Measurements from ENCODE around the gene UROD. TPM values are rescaled to one million over a fixed set of nuclear protein-coding genes. Genes with fewer than 3 reads are reported as not detected.
"Not testable (repeated sequence)": the region's sequence is repeated elsewhere in the genome, so short reads cannot be mapped to it uniquely, and the experiment has no call there.

UROD gene
- polyA plus RNA-seq, 1 donor, result 80.1 TPM

GRCh38 chr1:45043094-45043493 is 31.0 kb downstream of the UROD start:
- no peak for DNase-seq

- DNase-seq, result no peak
These were observed 32.9 kb downstream of the UROD start for GRCh38 chr1:45044916-45045315.

GRCh38 chr1:45047032-45047431 is 35.0 kb downstream of the UROD start:
- no peak for DNase-seq

GRCh38 chr1:45051005-45051772 is 39.1 kb downstream of the UROD start:
- no peak for DNase-seq

- DNase-seq, result no peak
These were observed 45.5 kb downstream of the UROD start for GRCh38 chr1:45057542-45057941.

- DNase-seq, result no peak
These were observed 47.8 kb downstream of the UROD start for GRCh38 chr1:45059829-45060228.

- not testable (repeated sequence) for DNase-seq
These were observed 50.4 kb downstream of the UROD start for GRCh38 chr1:45062463-45062862.

- no peak for DNase-seq
These were observed 53.0 kb downstream of the UROD start for GRCh38 chr1:45065083-45065482.

Other genes starting within 250 kb of the UROD start
- 2,950 TPM for gene RPS8, start 236.7 kb upstream of the UROD start, polyA plus RNA-seq (ENCODE audit: insufficient read length)
- gene BEST4, start 224.1 kb upstream of the UROD start, polyA plus RNA-seq (ENCODE audit: insufficient read length), result 0.19 TPM
- gene PLK3, start 211.9 kb upstream of the UROD start, polyA plus RNA-seq (ENCODE audit: insufficient read length), result 12.4 TPM
- gene DYNLT4, start 204.9 kb upstream of the UROD start, polyA plus RNA-seq (ENCODE audit: insufficient read length), result not detected
- 7.9 TPM for gene BTBD19, start 203.7 kb upstream of the UROD start, polyA plus RNA-seq (ENCODE audit: insufficient read length)
- 10.0 TPM for gene PTCH2, start 169.0 kb upstream of the UROD start, polyA plus RNA-seq (ENCODE audit: insufficient read length)
- gene EIF2B3, start 25.7 kb upstream of the UROD start, polyA plus RNA-seq (ENCODE audit: insufficient read length), result 24.6 TPM
- 34.8 TPM for gene HECTD3, start 930 bp upstream of the UROD start, polyA plus RNA-seq (ENCODE audit: insufficient read length)
- gene ZSWIM5, start 194.4 kb downstream of the UROD start, polyA plus RNA-seq (ENCODE audit: insufficient read length), result 0.34 TPM